Natural killer cell (primary cell): ENCODE measurements around the gene CCDC144A. TPM values are rescaled to one million over a fixed set of nuclear protein-coding genes. Genes with fewer than 3 reads are reported as not detected.

Experiments
- ATAC-seq, 3 donors: fragments of 150-1000 bp in 2 of 3; fragments of 200-7000 bp in 1 of 3; cut with Tn5 transposase; 1 replicate in 1 of 3; 2 replicates in 2 of 3; pipeline ENCODE4 v1.10.0; 2021; ENCODE audit warnings: mild to moderate bottlenecking in 2 of 3, moderate library complexity in 2 of 3
- DNase-seq, 2 donors: peaks; one replicate each; pipeline versions ENCODE4 v3.0.0 to v3.0.0-alpha.2; 2013 to 2021; ENCODE audit warnings: mixed read lengths in 1 of 2
- H3K27ac ChIP-seq: one replicate; pipeline ENCODE4 v1.5.1; 2013; ENCODE audit warnings: mild to moderate bottlenecking, low read length
- H3K27me3 ChIP-seq: one replicate; pipeline ENCODE4 v1.6.1; 2013; ENCODE audit warnings: low read length; ENCODE audit not compliant: control insufficient read depth, insufficient read depth
- H3K36me3 ChIP-seq: one replicate; pipeline ENCODE4 v1.6.1; 2013; ENCODE audit warnings: low read length; ENCODE audit not compliant: control insufficient read depth, insufficient read depth
- H3K4me1 ChIP-seq: one replicate; pipeline ENCODE4 v1.6.1; 2013; ENCODE audit warnings: low read length; ENCODE audit not compliant: control insufficient read depth, insufficient read depth
- H3K4me3 ChIP-seq: one replicate; pipeline ENCODE4 v1.5.1; 2013; ENCODE audit warnings: low read length
- H3K9me3 ChIP-seq: one replicate; pipeline ENCODE4 v1.6.1; 2013; ENCODE audit warnings: low read length; ENCODE audit not compliant: control insufficient read depth, insufficient read depth
- H3K27ac Mint-ChIP-seq, 2 donors: one replicate each; pipeline ENCODE4 v1.8.0; 2022; ENCODE audit warnings: mild to moderate bottlenecking in 2 of 2, mixed read lengths in 2 of 2, moderate library complexity in 1 of 2
- H3K27me3 Mint-ChIP-seq, 2 donors: one replicate each; pipeline ENCODE4 v1.8.0; 2022; ENCODE audit warnings: low read depth in 2 of 2, mixed read lengths in 2 of 2
- H3K36me3 Mint-ChIP-seq: one replicate; pipeline ENCODE4 v1.8.0; 2022; ENCODE audit warnings: mixed read lengths
- H3K4me1 Mint-ChIP-seq, 2 donors: one replicate each; pipeline ENCODE4 v1.8.0; 2022; ENCODE audit warnings: mixed read lengths in 2 of 2
- H3K4me3 Mint-ChIP-seq: one replicate; pipeline ENCODE4 v1.8.0; 2022; ENCODE audit warnings: mild to moderate bottlenecking, moderate library complexity, mixed read lengths
- H3K9me3 Mint-ChIP-seq, 2 donors: one replicate each; pipeline ENCODE4 v1.8.0; 2022; ENCODE audit warnings: mixed read lengths in 2 of 2
- CTCF ChIP-seq: fragments of 200-600 bp; IDR thresholded peaks from one replicate; pipeline ENCODE4 v1.8.0; 2022; ENCODE audit warnings: antibody characterized with exemption
- WGBS: methylation state at CpG from one replicate; pipeline ENCODE4 v1.1.7; 2013; ENCODE audit warnings: missing lambda C conversion rate; ENCODE audit not compliant: insufficient coverage; 5-methylcytosine and 5-hydroxymethylcytosine counted together
- intact Hi-C: fragments of 100-400 bp; cut with micrococcal nuclease; formaldehyde crosslinking; loops from one replicate; pipeline ENCODE4 v1.14.2; 2022
- total RNA-seq, 4 donors: library from RNA; stranded (reverse); fragments of 120-200 nt in 1 of 4; gene quantifications; one replicate each; pipeline versions ENCODE4 v1.2.3 to v1.2.4, GENCODE V29; 2013 to 2022

Gene CCDC144A
- total RNA-seq, 3 donors from 2014 or later (not counting 1 experiment from before 2014, with no cell fraction given) = 2.4 to 12.4 (median 4.5) TPM

GRCh38 chr17:16652847-16653366 lies 37.1 kb upstream of the CCDC144A start:
- Histone ChIP-seq H3K4me1 (peaks cover 9% of the 10 kb centered on the region), H3K9me3 (no peaks in the 10 kb centered on the region), H3K4me3 (peak overlapping the region; percentile 58), H3K27me3 (no peaks in the 10 kb centered on the region), H3K36me3 (no peaks in the 10 kb centered on the region), H3K27ac (no peak overlapping the region)
- no peak for ATAC-seq
- no peak for TF ChIP-seq CTCF
- H3K27me3 Mint-ChIP-seq = peaks cover 2 to 8% of the 10 kb centered on the region in 2 donors
- intact Hi-C loops = loop anchor here (2.0 kb wide), 1 partner anchor 64 kb away; no protein-coding TSS in a partner anchor
- peak in 1 of 2 donors; percentile 6 for DNase-seq
- peaks cover 13 to 21% of the 10 kb centered on the region in 2 donors for H3K4me1 Mint-ChIP-seq
- WGBS = 19% methylated on average over 8 of the region's 8 CpGs
- peak overlapping the region; percentile 84 for H3K4me3 Mint-ChIP-seq
- peak overlapping the region in 1 of 2 donors; percentile 91 for H3K27ac Mint-ChIP-seq
- no peaks in the 10 kb centered on the region for H3K36me3 Mint-ChIP-seq
- no peaks in the 10 kb centered on the region for H3K9me3 Mint-ChIP-seq

- Mint-ChIP-seq H3K4me3 (peak within 1 kb of the TSS; percentile 84), H3K36me3 (no peaks in the 10 kb centered on the region), H3K27me3 (peaks cover 2 to 8% of the 10 kb centered on the region in 2 donors), H3K4me1 (peaks cover 13 to 21% of the 10 kb centered on the region in 2 donors), H3K9me3 (no peaks in the 10 kb centered on the region), H3K27ac (peak within 1 kb of the TSS; percentile 21 to 91)
- 0% methylated on average over 55 of the region's 55 CpGs for whole genome bisulfite sequencing
- Histone ChIP-seq H3K36me3 (no peaks in the 10 kb centered on the region), H3K9me3 (no peaks in the 10 kb centered on the region), H3K27ac (peak within 1 kb of the TSS; percentile 7), H3K4me3 (peak within 1 kb of the TSS; percentile 58), H3K4me1 (peaks cover 9% of the 10 kb centered on the region), H3K27me3 (no peaks in the 10 kb centered on the region)
- DNase-seq = peak; percentile 75 to 94
- intact Hi-C loops = loop anchor here (2.0 kb wide), 1 partner anchor 65 kb away; no protein-coding TSS in a partner anchor
- ATAC-seq = peak; percentile 95 to 99 (median 98)
- no peak for TF ChIP-seq CTCF
These were observed 36.5 kb upstream of the CCDC144A start, which contains the start of gene ZNF624 for GRCh38 chr17:16653367-16654041. TSS of gene ZNF624 (minus strand) at chr17:16653850.

GRCh38 chr17:16661217-16661616 lies 28.8 kb upstream of the CCDC144A start:
- peaks cover 2% of the 10 kb centered on the region for H3K27me3 ChIP-seq
- Mint-ChIP-seq H3K4me1 (no peaks in the 10 kb centered on the region), H3K27me3 (peaks cover 7 to 30% of the 10 kb centered on the region in 2 donors), H3K27ac (no peak overlapping the region), H3K36me3 (no peaks in the 10 kb centered on the region), H3K9me3 (no peaks in the 10 kb centered on the region), H3K4me3 (no peak overlapping the region)
- no peaks in the 10 kb centered on the region for H3K9me3 ChIP-seq
- H3K27ac ChIP-seq = no peak overlapping the region
- H3K4me3 ChIP-seq = no peak overlapping the region
- ATAC-seq = no peak
- no peak for DNase-seq
- H3K36me3 ChIP-seq = no peaks in the 10 kb centered on the region
- H3K4me1 ChIP-seq = peaks cover 5% of the 10 kb centered on the region
- TF ChIP-seq CTCF = no peak
- intact Hi-C loops = no loop called here
